Spleen (tissue), 7 donors: ENCODE data around the gene TSC22D1.

ENCODE experiments used
- POLR2A ChIP-seq, 3 donors: fragments of 450-650 bp; IDR thresholded peaks; one replicate each; pipeline ENCODE4 v1.5.1; 2017; ENCODE audit warnings: antibody characterized with exemption in 3 of 3, mild to moderate bottlenecking in 1 of 3
- TF ChIP-seq, protein P1 (sequence below), 11 experiments: fragments of 200-600 bp in 7 of 11; fragments of 450-650 bp in 4 of 11; sonication (generic) in 4 of 11; IDR thresholded peaks in 8 of 11; conservative IDR thresholded peaks in 3 of 11; 1 replicate in 7 of 11; 2 replicates in 4 of 11; pipeline versions ENCODE4 v1.4.0 to v1.8.0; 2016 to 2021; ENCODE audit warnings: antibody characterized with exemption in 11 of 11, inconsistent platforms in 4 of 11, mild to moderate bottlenecking in 1 of 11
- donor health status: DM: no; HTN: no; CAD: no; lungs with moderate emphysema.
- donor health status: DM: no; HTN: no; CAD: no.
- donor health status: DM: no; HTN: no; CAD: no.

DNA sequence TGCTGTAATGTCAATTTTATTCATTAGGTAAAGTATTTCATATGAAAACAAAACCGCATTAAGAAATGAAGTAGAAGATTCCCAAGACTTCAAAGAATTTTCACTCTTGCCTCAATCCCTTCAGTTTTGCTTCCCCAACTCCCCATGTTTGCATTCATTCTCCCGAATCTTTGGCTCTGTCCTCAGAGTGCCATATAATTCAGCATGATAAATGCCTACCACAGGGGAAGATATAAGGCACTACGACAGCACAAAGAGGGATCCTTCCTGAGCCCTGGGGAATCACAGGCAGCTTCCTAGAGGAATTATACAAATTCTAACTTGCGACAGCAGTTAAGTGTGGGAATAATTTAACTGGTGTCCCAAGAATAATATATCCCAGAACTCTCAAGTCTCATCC, 68.5 kb downstream of the TSC22D1 start:
- TF ChIP-seq, protein P1, sequence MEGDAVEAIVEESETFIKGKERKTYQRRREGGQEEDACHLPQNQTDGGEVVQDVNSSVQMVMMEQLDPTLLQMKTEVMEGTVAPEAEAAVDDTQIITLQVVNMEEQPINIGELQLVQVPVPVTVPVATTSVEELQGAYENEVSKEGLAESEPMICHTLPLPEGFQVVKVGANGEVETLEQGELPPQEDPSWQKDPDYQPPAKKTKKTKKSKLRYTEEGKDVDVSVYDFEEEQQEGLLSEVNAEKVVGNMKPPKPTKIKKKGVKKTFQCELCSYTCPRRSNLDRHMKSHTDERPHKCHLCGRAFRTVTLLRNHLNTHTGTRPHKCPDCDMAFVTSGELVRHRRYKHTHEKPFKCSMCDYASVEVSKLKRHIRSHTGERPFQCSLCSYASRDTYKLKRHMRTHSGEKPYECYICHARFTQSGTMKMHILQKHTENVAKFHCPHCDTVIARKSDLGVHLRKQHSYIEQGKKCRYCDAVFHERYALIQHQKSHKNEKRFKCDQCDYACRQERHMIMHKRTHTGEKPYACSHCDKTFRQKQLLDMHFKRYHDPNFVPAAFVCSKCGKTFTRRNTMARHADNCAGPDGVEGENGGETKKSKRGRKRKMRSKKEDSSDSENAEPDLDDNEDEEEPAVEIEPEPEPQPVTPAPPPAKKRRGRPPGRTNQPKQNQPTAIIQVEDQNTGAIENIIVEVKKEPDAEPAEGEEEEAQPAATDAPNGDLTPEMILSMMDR (IDR thresholded peaks at IDR 0.05 in 8 of 11, conservative IDR thresholded peaks at IDR 0.05 in 3 of 11): no peak
- no peak for TF ChIP-seq POLR2A (IDR thresholded peaks at IDR 0.05)
